CD4-positive, alpha-beta T cell (primary cell): Measurements from ENCODE around the gene CSNK1A1L. TPM values are rescaled to one million over a fixed set of nuclear protein-coding genes. Genes with fewer than 3 reads are reported as not detected.

Experiments
- ATAC-seq: fragments of 200-7000 bp; cut with Tn5 transposase; one replicate; pipeline ENCODE4 v1.10.0; 2022; ENCODE audit warnings: mild to moderate bottlenecking; ENCODE audit not compliant: poor library complexity
- CTCF ChIA-PET: fragments of 350-600 bp; sonication (Branson Sonifier 250); formaldehyde crosslinking; loops from one replicate; lab custom pipeline; 2021; ENCODE audit warnings: antibody characterized with exemption, inconsistent platforms; lab: Charles Lee
- POLR2A ChIA-PET: fragments of 350-600 bp; sonication (Branson Sonifier 250); formaldehyde crosslinking; loops from one replicate; lab custom pipeline; 2021; ENCODE audit warnings: antibody characterized with exemption, inconsistent platforms; lab: Charles Lee
- DNase-seq, 14 experiments: peaks; one replicate each; pipeline ENCODE4 v3.0.0-alpha.2; 2013 to 2020; ENCODE audit warnings: mixed read lengths in 2 of 14
- H3K27ac ChIP-seq, 2 donors: one replicate each; pipeline versions ENCODE4 v1.5.1 to v1.7.0; 2013; ENCODE audit warnings: low read length in 2 of 2, low read depth in 1 of 2, mild to moderate bottlenecking in 1 of 2
- H3K27me3 ChIP-seq, 2 experiments: 1 replicate in 1 of 2; 2 replicates in 1 of 2; pipeline versions ENCODE4 v1.6.1 to v1.7.0; 2013; ENCODE audit warnings: low read length in 2 of 2, control low read depth in 1 of 2, mild to moderate bottlenecking in 1 of 2, moderate library complexity in 1 of 2; ENCODE audit not compliant: insufficient read depth in 2 of 2, control insufficient read depth in 1 of 2
- H3K36me3 ChIP-seq: one replicate; pipeline ENCODE4 v1.6.1; 2013; ENCODE audit warnings: low read length, control low read depth; ENCODE audit not compliant: insufficient read depth
- H3K4me1 ChIP-seq: one replicate; pipeline ENCODE4 v1.6.1; 2013; ENCODE audit warnings: low read length, control low read depth; ENCODE audit not compliant: insufficient read depth
- H3K4me3 ChIP-seq: one replicate; pipeline ENCODE4 v1.5.1; 2013; ENCODE audit warnings: mild to moderate bottlenecking, low read length, moderate library complexity
- H3K9me3 ChIP-seq, 2 experiments: 1 replicate in 1 of 2; 2 replicates in 1 of 2; pipeline versions ENCODE4 v1.6.1 to v1.7.0; 2013; ENCODE audit warnings: low read length in 2 of 2, mild to moderate bottlenecking in 2 of 2, control low read depth in 1 of 2, moderate library complexity in 1 of 2; ENCODE audit not compliant: control insufficient read depth in 1 of 2, insufficient read depth in 1 of 2
- H3K27ac Mint-ChIP-seq: one replicate; pipeline ENCODE4 v1.8.0; 2020; ENCODE audit warnings: mixed read lengths
- H3K27me3 Mint-ChIP-seq: one replicate; pipeline ENCODE4 v1.8.0; 2021; ENCODE audit warnings: mixed read lengths
- H3K36me3 Mint-ChIP-seq: one replicate; pipeline ENCODE4 v1.8.0; 2021; ENCODE audit warnings: low read depth, mixed read lengths
- H3K4me1 Mint-ChIP-seq: one replicate; pipeline ENCODE4 v1.8.0; 2021; ENCODE audit warnings: low read depth, mixed read lengths
- H3K4me3 Mint-ChIP-seq: one replicate; pipeline ENCODE4 v1.8.0; 2020; ENCODE audit warnings: mild to moderate bottlenecking, mixed read lengths
- H3K9me3 Mint-ChIP-seq: one replicate; pipeline ENCODE4 v1.8.0; 2020; ENCODE audit warnings: mixed read lengths
- intact Hi-C, 2 experiments: fragments of 100-400 bp; cut with DNase I in 1 of 2; cut with micrococcal nuclease in 1 of 2; formaldehyde crosslinking; loops; one replicate each; pipeline versions ENCODE4 v1.15.1 to v1.9.0; 2023 to 2025; cut with DNase I, micrococcal nuclease
- total RNA-seq, 174 experiments: library from RNA in 2 of 174; stranded (reverse) in 2 of 174; gene quantifications; one replicate each; pipeline ENCODE4 v1.2.3 and lab custom pipeline; 2021 to 2026
- TF ChIP-seq, protein P1 (sequence below): fragments of 200-600 bp; IDR thresholded peaks from one replicate; pipeline ENCODE4 v1.8.0; 2022; ENCODE audit warnings: antibody characterized with exemption, mild to moderate bottlenecking

CSNK1A1L gene
- total RNA-seq, 2 experiments from 2014 or later = not detected

DNA sequence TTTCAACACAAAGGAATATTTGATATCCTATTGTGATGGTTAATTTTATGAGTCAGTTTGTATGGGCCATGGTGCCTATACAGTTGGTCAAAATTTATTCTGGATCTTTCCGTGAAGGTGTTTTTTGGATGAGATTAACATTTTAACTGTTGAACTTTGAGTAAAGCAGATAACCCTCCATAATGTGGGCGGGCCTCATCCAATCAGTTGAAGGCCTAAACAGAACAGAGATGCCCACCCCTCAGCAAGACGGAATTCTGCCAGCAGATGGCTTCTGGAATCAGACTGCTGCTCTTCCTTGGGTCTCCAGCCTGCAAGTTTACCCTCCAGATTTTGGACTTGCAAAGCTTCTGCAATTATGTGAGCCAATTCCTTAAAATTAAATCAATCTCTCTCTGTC is 16.0 kb downstream of the CSNK1A1L start:
- H3K4me1 ChIP-seq = no peaks in the 10 kb centered on the region
- H3K27ac ChIP-seq = no peak overlapping the region
- no peaks in the 10 kb centered on the region for H3K9me3 ChIP-seq
- H3K36me3 ChIP-seq = no peaks in the 10 kb centered on the region
- Mint-ChIP-seq H3K4me3 (no peak overlapping the region), H3K4me1 (no peaks in the 10 kb centered on the region), H3K9me3 (no peaks in the 10 kb centered on the region), H3K27me3 (no peaks in the 10 kb centered on the region), H3K27ac (no peak overlapping the region), H3K36me3 (no peaks in the 10 kb centered on the region)
- intact Hi-C loops = no loop called here
- no peak overlapping the region for H3K4me3 ChIP-seq
- ChIA-PET POLR2A (no interaction called here), CTCF (no interaction called here)
- TF ChIP-seq, protein P1, sequence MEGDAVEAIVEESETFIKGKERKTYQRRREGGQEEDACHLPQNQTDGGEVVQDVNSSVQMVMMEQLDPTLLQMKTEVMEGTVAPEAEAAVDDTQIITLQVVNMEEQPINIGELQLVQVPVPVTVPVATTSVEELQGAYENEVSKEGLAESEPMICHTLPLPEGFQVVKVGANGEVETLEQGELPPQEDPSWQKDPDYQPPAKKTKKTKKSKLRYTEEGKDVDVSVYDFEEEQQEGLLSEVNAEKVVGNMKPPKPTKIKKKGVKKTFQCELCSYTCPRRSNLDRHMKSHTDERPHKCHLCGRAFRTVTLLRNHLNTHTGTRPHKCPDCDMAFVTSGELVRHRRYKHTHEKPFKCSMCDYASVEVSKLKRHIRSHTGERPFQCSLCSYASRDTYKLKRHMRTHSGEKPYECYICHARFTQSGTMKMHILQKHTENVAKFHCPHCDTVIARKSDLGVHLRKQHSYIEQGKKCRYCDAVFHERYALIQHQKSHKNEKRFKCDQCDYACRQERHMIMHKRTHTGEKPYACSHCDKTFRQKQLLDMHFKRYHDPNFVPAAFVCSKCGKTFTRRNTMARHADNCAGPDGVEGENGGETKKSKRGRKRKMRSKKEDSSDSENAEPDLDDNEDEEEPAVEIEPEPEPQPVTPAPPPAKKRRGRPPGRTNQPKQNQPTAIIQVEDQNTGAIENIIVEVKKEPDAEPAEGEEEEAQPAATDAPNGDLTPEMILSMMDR = no peak
- H3K27me3 ChIP-seq = no peaks in the 10 kb centered on the region
- DNase-seq = no peak
- no peak for ATAC-seq

DNA sequence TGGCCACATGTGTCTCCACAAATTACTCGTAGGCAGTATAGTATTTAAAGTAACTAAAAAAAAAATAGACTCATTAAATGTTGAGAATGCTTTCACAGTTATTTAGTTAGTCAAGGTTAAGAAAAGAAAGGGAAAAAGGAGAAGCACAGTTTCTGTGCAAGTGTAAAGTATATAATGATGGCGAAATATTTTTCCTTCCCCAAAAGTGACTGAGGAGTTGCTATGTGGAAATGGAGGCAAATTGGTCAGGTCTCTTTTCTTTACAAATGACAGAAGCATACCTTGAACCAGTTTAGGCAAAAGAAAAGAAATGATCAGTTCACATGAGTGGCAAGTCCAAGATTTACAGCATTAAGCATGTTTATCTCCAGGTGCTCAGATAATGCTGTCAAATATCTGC is 18.0 kb downstream of the CSNK1A1L start:
- TF ChIP-seq, protein P1 = no peak
- intact Hi-C loops = no loop called here
- no peaks in the 10 kb centered on the region for H3K4me1 Mint-ChIP-seq
- H3K9me3 ChIP-seq = no peaks in the 10 kb centered on the region
- H3K27me3 ChIP-seq = no peaks in the 10 kb centered on the region
- no peak overlapping the region for H3K4me3 Mint-ChIP-seq
- DNase-seq = no peak
- ATAC-seq = no peak
- H3K27ac Mint-ChIP-seq = no peak overlapping the region
- H3K36me3 ChIP-seq = no peaks in the 10 kb centered on the region
- H3K27ac ChIP-seq = no peak overlapping the region
- H3K4me1 ChIP-seq = no peaks in the 10 kb centered on the region
- ChIA-PET POLR2A (no interaction called here), CTCF (no interaction called here)
- H3K9me3 Mint-ChIP-seq = no peaks in the 10 kb centered on the region
- H3K27me3 Mint-ChIP-seq = peaks cover 7% of the 10 kb centered on the region
- no peaks in the 10 kb centered on the region for H3K36me3 Mint-ChIP-seq
- no peak overlapping the region for H3K4me3 ChIP-seq

DNA sequence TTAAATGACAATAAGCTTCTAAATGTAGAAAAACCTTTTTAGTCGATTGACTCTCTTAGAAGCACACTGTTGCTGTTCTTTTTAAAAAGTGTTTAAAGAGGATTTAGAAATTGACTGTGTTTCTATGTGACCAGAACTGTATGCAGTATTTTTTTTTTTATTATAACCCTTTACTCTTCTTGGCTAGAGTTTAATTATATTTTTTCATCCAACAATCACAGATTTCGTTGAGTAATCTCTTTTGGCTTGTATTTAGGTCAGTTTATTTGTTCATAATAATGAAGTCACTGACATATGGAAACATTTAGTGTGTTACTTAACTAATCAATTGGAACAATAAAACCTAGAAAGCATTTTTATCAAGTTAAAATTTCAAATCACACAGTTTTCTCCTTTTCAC is 19.9 kb downstream of the CSNK1A1L start:
- H3K27me3 ChIP-seq = no peaks in the 10 kb centered on the region
- Mint-ChIP-seq H3K4me3 (no peak overlapping the region), H3K27ac (no peak overlapping the region), H3K36me3 (no peaks in the 10 kb centered on the region), H3K4me1 (no peaks in the 10 kb centered on the region), H3K27me3 (peaks cover 18% of the 10 kb centered on the region), H3K9me3 (no peaks in the 10 kb centered on the region)
- no peaks in the 10 kb centered on the region for H3K9me3 ChIP-seq
- no peaks in the 10 kb centered on the region for H3K36me3 ChIP-seq
- CTCF ChIA-PET = no interaction called here
- intact Hi-C loops = no loop called here
- TF ChIP-seq, protein P1 = no peak
- DNase-seq (no peak), ATAC-seq (no peak)
- no peak overlapping the region for H3K27ac ChIP-seq
- no peaks in the 10 kb centered on the region for H3K4me1 ChIP-seq
- POLR2A ChIA-PET = no interaction called here
- no peak overlapping the region for H3K4me3 ChIP-seq
